HepG2 (cell line): Measurements from ENCODE around the gene TRPV6. TPM values are rescaled to one million over a fixed set of nuclear protein-coding genes. Genes with fewer than 3 reads are reported as not detected.

ENCODE experiments used
- ATAC-seq: fragments of 200-7000 bp; cut with Tn5 transposase; 3 replicates; pipeline ENCODE4 v1.9.1; 2020; ENCODE audit warnings: mild to moderate bottlenecking, moderate library complexity
- BruUV-seq: library from RNA; stranded (reverse); fragments of 400-500 nt; replicated peaks from 2 replicates; lab custom pipeline; 2021; lab: Mats Ljungman, UMichigan
- CTCF ChIA-PET: fragments of 300-600 bp; formaldehyde crosslinking; extraction: SDS; loops from one replicate; lab custom pipeline; 2021; ENCODE audit warnings: low total read pairs, inconsistent platforms, low intra/inter-chr PET ratio; lab: Yijun Ruan, JAX
- POLR2A ChIA-PET: fragments of 350-600 bp; sonication (Branson Sonifier 250); formaldehyde crosslinking; loops from one replicate; lab custom pipeline; 2020; ENCODE audit warnings: antibody characterized with exemption, inconsistent platforms; lab: Yijun Ruan, JAX
- DNase-seq: peaks from one replicate; pipeline ENCODE4 v3.0.0-alpha.2; 2015; ENCODE audit warnings: low spot score
- FAIRE-seq: peaks from 3 replicates; lab custom pipeline; 2011; peaks lifted over from hg19 to GRCh38; lab: Jason Lieb, UNC
- H2AFZ ChIP-seq: one replicate; pipeline ENCODE4 v1.6.1; 2011; ENCODE audit warnings: low read length, inconsistent platforms
- H3K27ac ChIP-seq: fragments of 300-600 bp; 3 replicates; pipeline ENCODE4 v1.8.0; 2011; ENCODE audit warnings: mixed run types, mild to moderate bottlenecking, mixed read lengths, low read length, inconsistent platforms; ENCODE audit not compliant: insufficient read depth; ENCODE audit errors: extremely low read length
- H3K27me3 ChIP-seq, 2 experiments: fragments of 200-600 bp in 1 of 2; 2 replicates in 1 of 2; 3 replicates in 1 of 2; pipeline versions ENCODE4 v1.6.0 to v1.8.0; 2011; ENCODE audit warnings: low read length in 2 of 2, mild to moderate bottlenecking in 2 of 2, moderate library complexity in 2 of 2, inconsistent platforms in 1 of 2; ENCODE audit not compliant: insufficient read depth in 2 of 2, control insufficient read depth in 1 of 2
- H3K36me3 ChIP-seq, 2 experiments: fragments of 200-600 bp in 1 of 2; replicated peaks in 1 of 2; 2 replicates in 1 of 2; 3 replicates in 1 of 2; pipeline versions ENCODE4 v1.5.1 to v1.8.0; 2011; ENCODE audit warnings: low read length in 2 of 2, inconsistent platforms in 1 of 2; ENCODE audit not compliant: insufficient read depth in 2 of 2, control insufficient read depth in 1 of 2
- H3K4me1 ChIP-seq: 2 replicates; pipeline ENCODE4 v1.5.1; 2012; ENCODE audit warnings: low read length, inconsistent platforms; ENCODE audit not compliant: insufficient read depth
- H3K4me2 ChIP-seq: 2 replicates; pipeline ENCODE4 v1.6.0; 2011; ENCODE audit warnings: low read depth, low read length, inconsistent platforms
- H3K4me3 ChIP-seq, 3 experiments: fragments of 200-600 bp in 1 of 3; sonication (generic), shearing (Covaris generic) in 1 of 3; replicated peaks in 1 of 3; 2 replicates each; pipeline ENCODE4 v1.5.1; 2011 to 2016; ENCODE audit warnings: low read length in 3 of 3, inconsistent platforms in 2 of 3, low read depth in 2 of 3, mild to moderate bottlenecking in 2 of 3, control low read depth in 1 of 3, mixed read lengths in 1 of 3; ENCODE audit not compliant: insufficient read depth in 1 of 3
- H3K79me2 ChIP-seq: one replicate; pipeline ENCODE4 v1.6.1; 2011; ENCODE audit warnings: low read length, inconsistent platforms; ENCODE audit not compliant: insufficient read depth
- H3K9ac ChIP-seq: 2 replicates; pipeline ENCODE4 v1.6.0; 2011; ENCODE audit warnings: mild to moderate bottlenecking, low read depth, low read length, inconsistent platforms; ENCODE audit not compliant: insufficient read depth
- H3K9me3 ChIP-seq: 2 replicates; pipeline ENCODE4 v1.5.1; 2012; ENCODE audit warnings: mild to moderate bottlenecking, low read length
- H4K20me1 ChIP-seq: 2 replicates; pipeline ENCODE4 v1.6.0; 2011; ENCODE audit warnings: inconsistent platforms, mild to moderate bottlenecking, low read length, moderate library complexity; ENCODE audit not compliant: insufficient read depth
- BRCA1 ChIP-seq: sonication (generic); formaldehyde crosslinking; IDR thresholded peaks from 2 replicates; pipeline ENCODE4 v1.4.0; 2020; ENCODE audit warnings: missing genetic modification reagents
- FLYWCH1 ChIP-seq: sonication (generic); formaldehyde crosslinking; IDR thresholded peaks from 2 replicates; pipeline ENCODE4 v1.8.1; 2023; ENCODE audit warnings: mild to moderate bottlenecking, missing genetic modification reagents
- HNRNPLL ChIP-seq: fragments of 200-400 bp; formaldehyde crosslinking; IDR thresholded peaks from 2 replicates; pipeline ENCODE4 v1.6.1; 2017; ENCODE audit warnings: mild to moderate bottlenecking, low read depth, low read length; ENCODE audit not compliant: poor library complexity, severe bottlenecking
- ZFP41 ChIP-seq: sonication (generic); formaldehyde crosslinking; IDR thresholded peaks from 2 replicates; pipeline ENCODE4 v1.4.0; 2020; ENCODE audit warnings: mild to moderate bottlenecking, missing genetic modification reagents, borderline replicate concordance
- ZNF207 ChIP-seq: fragments of 450-650 bp; IDR thresholded peaks from 2 replicates; pipeline ENCODE4 v1.6.1; 2016; ENCODE audit warnings: antibody characterized with exemption, borderline replicate concordance
- ZNF260 ChIP-seq: sonication (generic); formaldehyde crosslinking; IDR thresholded peaks from 2 replicates; pipeline ENCODE4 v1.4.0; 2020; ENCODE audit warnings: missing genetic modification reagents, low read depth, mild to moderate bottlenecking, borderline replicate concordance
- ZNF34 ChIP-seq: sonication (generic); formaldehyde crosslinking; IDR thresholded peaks from 2 replicates; pipeline ENCODE4 v1.4.0; 2020; ENCODE audit warnings: mild to moderate bottlenecking, missing genetic modification reagents, borderline replicate concordance
- ZNF737 ChIP-seq: sonication (generic); formaldehyde crosslinking; IDR thresholded peaks from 2 replicates; pipeline ENCODE4 v1.5.0; 2020; ENCODE audit warnings: missing genetic modification reagents, mild to moderate bottlenecking, borderline replicate concordance
- ZSCAN30 ChIP-seq: sonication (generic); formaldehyde crosslinking; IDR thresholded peaks from 2 replicates; pipeline ENCODE4 v1.5.0; 2020; ENCODE audit warnings: mild to moderate bottlenecking, missing genetic modification reagents
- WGBS: methylation state at CpG from one replicate; pipeline ENCODE4 v1.1.6; 2017; ENCODE audit warnings: low lambda C conversion rate; 5-methylcytosine and 5-hydroxymethylcytosine counted together
- in situ Hi-C: cut with HindIII; loops from 2 replicates; pipeline ENCODE4 v1.10.0; 2017; ENCODE audit warnings: low pct_unique_long_range_greater_than_20kb; ENCODE audit not compliant: extremely low pct_ligation_motif_present
- intact Hi-C: fragments of 100-400 bp; cut with micrococcal nuclease; formaldehyde crosslinking; loops from one replicate; pipeline ENCODE4 v1.10.0; 2022; ENCODE audit not compliant: unreplicated experiment
- polyA plus RNA-seq, 8 experiments: library from polyadenylated mRNA; depleted of rRNA in 3 of 8; stranded (reverse) in 7 of 8; unstranded in 1 of 8; fragments of >200 nt; fragmentation: Illumina TruSeq in 4 of 8; extraction: Trizol in 4 of 8; gene quantifications; 2 replicates each; pipeline versions ENCODE4 v1.2.1 to v1.2.3, GENCODE V29; 2011 to 2016; ENCODE audit warnings: low read depth in 4 of 8, missing spikeins in 1 of 8, mixed read lengths in 1 of 8; ENCODE audit not compliant: insufficient read depth in 1 of 8
- total RNA-seq, 5 experiments: library from RNA; depleted of rRNA; stranded (reverse); fragments of >200 nt; fragmentation: Illumina TruSeq; extraction: Trizol; gene quantifications; 2 replicates each; pipeline ENCODE4 v1.2.3, GENCODE V29; 2016; ENCODE audit warnings: low read depth in 1 of 5
- TF ChIP-seq, protein P1 (sequence below): sonication (generic); formaldehyde crosslinking; IDR thresholded peaks from 2 replicates; pipeline ENCODE4 v1.9.0; 2022; ENCODE audit warnings: low read depth, missing genetic modification reagents
- TF ChIP-seq, protein P2 (sequence below): sonication (generic); formaldehyde crosslinking; IDR thresholded peaks from 2 replicates; pipeline ENCODE4 v1.4.0; 2020; ENCODE audit warnings: mild to moderate bottlenecking, missing genetic modification reagents, borderline replicate concordance
- TF ChIP-seq, protein P3 (sequence below): sonication (generic); formaldehyde crosslinking; IDR thresholded peaks from 2 replicates; pipeline ENCODE4 v1.4.0; 2020; ENCODE audit warnings: missing genetic modification reagents, borderline replicate concordance
- TF ChIP-seq, protein P4 (sequence below): sonication (generic); formaldehyde crosslinking; IDR thresholded peaks from 2 replicates; pipeline ENCODE4 v1.8.1; 2023; ENCODE audit warnings: missing genetic modification reagents, mild to moderate bottlenecking, borderline replicate concordance

The TRPV6 gene
- total and polyA plus RNA-seq, 2 of the 13 experiments (the other 11 are each of a cell fraction or from before 2014, with no cell fraction given), result not detected

DNA sequence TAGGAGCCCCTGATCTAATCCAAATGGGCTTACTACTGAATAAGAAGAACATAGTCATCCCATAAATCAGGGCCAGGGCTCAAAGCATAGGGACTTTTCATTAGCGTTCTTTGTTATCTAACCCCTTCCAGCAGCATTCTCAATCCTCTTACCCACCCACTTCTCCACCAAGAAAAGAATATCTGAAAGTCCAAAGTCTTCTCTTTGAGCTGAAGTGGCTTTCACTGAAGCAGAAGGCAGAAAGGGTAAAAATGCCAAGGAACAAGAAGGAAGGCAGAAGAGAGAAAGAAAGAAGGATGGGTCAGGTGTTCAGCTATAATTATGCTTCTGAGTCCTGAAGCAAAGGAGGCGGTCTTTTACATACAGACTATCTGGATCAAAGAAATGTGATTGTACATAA is 37.8 kb upstream of the TRPV6 start:
- no peak overlapping the region for H3K4me2 ChIP-seq
- BruUV-seq, result no TSS peak
- 22% methylated on average over 2 of the region's 2 CpGs for WGBS
- CTCF ChIA-PET, result no interaction called here
- no peak overlapping the region for H3K27ac ChIP-seq
- H2AFZ ChIP-seq, result no peak overlapping the region
- ATAC-seq (no peak), DNase-seq (no peak), FAIRE-seq (no peak)
- POLR2A ChIA-PET, result no interaction called here
- no peaks in the 10 kb centered on the region for H3K4me1 ChIP-seq
- intact Hi-C loops (no loop called here), in situ Hi-C loops (no loop called here)
- H3K27me3 ChIP-seq, result no peaks in the 10 kb centered on the region
- H3K4me3 ChIP-seq, result no peak overlapping the region
- no peak overlapping the region for H3K9ac ChIP-seq
- no peaks in the 10 kb centered on the region for H3K79me2 ChIP-seq
- H3K9me3 ChIP-seq, result no peaks in the 10 kb centered on the region
- H3K36me3 ChIP-seq, result no peaks in the 10 kb centered on the region
- no peaks in the 10 kb centered on the region for H4K20me1 ChIP-seq
- no peak for TF ChIP-seq FLYWCH1
- TF ChIP-seq ZFP41, result no peak
- TF ChIP-seq, protein P1, sequence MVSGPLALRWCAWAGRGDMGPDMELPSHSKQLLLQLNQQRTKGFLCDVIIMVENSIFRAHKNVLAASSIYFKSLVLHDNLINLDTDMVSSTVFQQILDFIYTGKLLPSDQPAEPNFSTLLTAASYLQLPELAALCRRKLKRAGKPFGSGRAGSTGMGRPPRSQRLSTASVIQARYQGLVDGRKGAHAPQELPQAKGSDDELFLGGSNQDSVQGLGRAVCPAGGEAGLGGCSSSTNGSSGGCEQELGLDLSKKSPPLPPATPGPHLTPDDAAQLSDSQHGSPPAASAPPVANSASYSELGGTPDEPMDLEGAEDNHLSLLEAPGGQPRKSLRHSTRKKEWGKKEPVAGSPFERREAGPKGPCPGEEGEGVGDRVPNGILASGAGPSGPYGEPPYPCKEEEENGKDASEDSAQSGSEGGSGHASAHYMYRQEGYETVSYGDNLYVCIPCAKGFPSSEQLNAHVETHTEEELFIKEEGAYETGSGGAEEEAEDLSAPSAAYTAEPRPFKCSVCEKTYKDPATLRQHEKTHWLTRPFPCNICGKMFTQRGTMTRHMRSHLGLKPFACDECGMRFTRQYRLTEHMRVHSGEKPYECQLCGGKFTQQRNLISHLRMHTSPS (CRISPR knock-in tag), result no peak
- no peak for TF ChIP-seq ZNF260
- no peak for TF ChIP-seq ZNF34 (CRISPR knock-in tag)
- TF ChIP-seq ZSCAN30 (CRISPR knock-in tag), result no peak
- TF ChIP-seq, protein P2, sequence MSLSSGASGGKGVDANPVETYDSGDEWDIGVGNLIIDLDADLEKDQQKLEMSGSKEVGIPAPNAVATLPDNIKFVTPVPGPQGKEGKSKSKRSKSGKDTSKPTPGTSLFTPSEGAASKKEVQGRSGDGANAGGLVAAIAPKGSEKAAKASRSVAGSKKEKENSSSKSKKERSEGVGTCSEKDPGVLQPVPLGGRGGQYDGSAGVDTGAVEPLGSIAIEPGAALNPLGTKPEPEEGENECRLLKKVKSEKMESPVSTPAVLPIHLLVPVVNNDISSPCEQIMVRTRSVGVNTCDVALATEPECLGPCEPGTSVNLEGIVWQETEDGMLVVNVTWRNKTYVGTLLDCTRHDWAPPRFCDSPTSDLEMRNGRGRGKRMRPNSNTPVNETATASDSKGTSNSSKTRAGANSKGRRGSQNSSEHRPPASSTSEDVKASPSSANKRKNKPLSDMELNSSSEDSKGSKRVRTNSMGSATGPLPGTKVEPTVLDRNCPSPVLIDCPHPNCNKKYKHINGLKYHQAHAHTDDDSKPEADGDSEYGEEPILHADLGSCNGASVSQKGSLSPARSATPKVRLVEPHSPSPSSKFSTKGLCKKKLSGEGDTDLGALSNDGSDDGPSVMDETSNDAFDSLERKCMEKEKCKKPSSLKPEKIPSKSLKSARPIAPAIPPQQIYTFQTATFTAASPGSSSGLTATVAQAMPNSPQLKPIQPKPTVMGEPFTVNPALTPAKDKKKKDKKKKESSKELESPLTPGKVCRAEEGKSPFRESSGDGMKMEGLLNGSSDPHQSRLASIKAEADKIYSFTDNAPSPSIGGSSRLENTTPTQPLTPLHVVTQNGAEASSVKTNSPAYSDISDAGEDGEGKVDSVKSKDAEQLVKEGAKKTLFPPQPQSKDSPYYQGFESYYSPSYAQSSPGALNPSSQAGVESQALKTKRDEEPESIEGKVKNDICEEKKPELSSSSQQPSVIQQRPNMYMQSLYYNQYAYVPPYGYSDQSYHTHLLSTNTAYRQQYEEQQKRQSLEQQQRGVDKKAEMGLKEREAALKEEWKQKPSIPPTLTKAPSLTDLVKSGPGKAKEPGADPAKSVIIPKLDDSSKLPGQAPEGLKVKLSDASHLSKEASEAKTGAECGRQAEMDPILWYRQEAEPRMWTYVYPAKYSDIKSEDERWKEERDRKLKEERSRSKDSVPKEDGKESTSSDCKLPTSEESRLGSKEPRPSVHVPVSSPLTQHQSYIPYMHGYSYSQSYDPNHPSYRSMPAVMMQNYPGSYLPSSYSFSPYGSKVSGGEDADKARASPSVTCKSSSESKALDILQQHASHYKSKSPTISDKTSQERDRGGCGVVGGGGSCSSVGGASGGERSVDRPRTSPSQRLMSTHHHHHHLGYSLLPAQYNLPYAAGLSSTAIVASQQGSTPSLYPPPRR, result no peak
- TF ChIP-seq, protein P3, sequence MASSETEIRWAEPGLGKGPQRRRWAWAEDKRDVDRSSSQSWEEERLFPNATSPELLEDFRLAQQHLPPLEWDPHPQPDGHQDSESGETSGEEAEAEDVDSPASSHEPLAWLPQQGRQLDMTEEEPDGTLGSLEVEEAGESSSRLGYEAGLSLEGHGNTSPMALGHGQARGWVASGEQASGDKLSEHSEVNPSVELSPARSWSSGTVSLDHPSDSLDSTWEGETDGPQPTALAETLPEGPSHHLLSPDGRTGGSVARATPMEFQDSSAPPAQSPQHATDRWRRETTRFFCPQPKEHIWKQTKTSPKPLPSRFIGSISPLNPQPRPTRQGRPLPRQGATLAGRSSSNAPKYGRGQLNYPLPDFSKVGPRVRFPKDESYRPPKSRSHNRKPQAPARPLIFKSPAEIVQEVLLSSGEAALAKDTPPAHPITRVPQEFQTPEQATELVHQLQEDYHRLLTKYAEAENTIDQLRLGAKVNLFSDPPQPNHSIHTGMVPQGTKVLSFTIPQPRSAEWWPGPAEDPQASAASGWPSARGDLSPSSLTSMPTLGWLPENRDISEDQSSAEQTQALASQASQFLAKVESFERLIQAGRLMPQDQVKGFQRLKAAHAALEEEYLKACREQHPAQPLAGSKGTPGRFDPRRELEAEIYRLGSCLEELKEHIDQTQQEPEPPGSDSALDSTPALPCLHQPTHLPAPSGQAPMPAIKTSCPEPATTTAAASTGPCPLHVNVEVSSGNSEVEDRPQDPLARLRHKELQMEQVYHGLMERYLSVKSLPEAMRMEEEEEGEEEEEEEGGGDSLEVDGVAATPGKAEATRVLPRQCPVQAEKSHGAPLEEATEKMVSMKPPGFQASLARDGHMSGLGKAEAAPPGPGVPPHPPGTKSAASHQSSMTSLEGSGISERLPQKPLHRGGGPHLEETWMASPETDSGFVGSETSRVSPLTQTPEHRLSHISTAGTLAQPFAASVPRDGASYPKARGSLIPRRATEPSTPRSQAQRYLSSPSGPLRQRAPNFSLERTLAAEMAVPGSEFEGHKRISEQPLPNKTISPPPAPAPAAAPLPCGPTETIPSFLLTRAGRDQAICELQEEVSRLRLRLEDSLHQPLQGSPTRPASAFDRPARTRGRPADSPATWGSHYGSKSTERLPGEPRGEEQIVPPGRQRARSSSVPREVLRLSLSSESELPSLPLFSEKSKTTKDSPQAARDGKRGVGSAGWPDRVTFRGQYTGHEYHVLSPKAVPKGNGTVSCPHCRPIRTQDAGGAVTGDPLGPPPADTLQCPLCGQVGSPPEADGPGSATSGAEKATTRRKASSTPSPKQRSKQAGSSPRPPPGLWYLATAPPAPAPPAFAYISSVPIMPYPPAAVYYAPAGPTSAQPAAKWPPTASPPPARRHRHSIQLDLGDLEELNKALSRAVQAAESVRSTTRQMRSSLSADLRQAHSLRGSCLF (CRISPR knock-in tag), result no peak
- TF ChIP-seq, protein P4, sequence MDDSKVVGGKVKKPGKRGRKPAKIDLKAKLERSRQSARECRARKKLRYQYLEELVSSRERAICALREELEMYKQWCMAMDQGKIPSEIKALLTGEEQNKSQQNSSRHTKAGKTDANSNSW (CRISPR knock-in tag), result no peak
- TF ChIP-seq ZNF737 (CRISPR knock-in tag), result no peak
- TF ChIP-seq HNRNPLL, result no peak
- TF ChIP-seq ZNF207, result no peak
- TF ChIP-seq BRCA1, result no peak
